ENCODE results near the gene CLCN7.

Gene CLCN7

GRCh38 chr16:1501630-1502029 is 26.8 kb upstream of the CLCN7 start:
- no peak for DNase-seq

- DNase-seq = no peak
These were observed 25.8 kb upstream of the CLCN7 start for GRCh38 chr16:1500465-1501150.

- no peak for DNase-seq
These were observed 25.1 kb upstream of the CLCN7 start for GRCh38 chr16:1499756-1500464.

GRCh38 chr16:1498899-1499676 is 24.3 kb upstream of the CLCN7 start:
- DNase-seq = no peak

- DNase-seq = no peak
These were observed 22.3 kb upstream of the CLCN7 start for GRCh38 chr16:1497014-1497598.

GRCh38 chr16:1496464-1496863 is 21.6 kb upstream of the CLCN7 start:
- no peak for DNase-seq

- DNase-seq = no peak
These were observed 21.0 kb upstream of the CLCN7 start for GRCh38 chr16:1495889-1496262.

- DNase-seq = no peak
These were observed 20.5 kb upstream of the CLCN7 start for GRCh38 chr16:1495211-1495888.

- DNase-seq = no peak
These were observed 19.9 kb upstream of the CLCN7 start for GRCh38 chr16:1494711-1495110.

GRCh38 chr16:1494129-1494640 is 19.4 kb upstream of the CLCN7 start:
- no peak for DNase-seq

- DNase-seq = no peak
These were observed 18.9 kb upstream of the CLCN7 start for GRCh38 chr16:1493746-1494094.

GRCh38 chr16:1492923-1493745 is 18.3 kb upstream of the CLCN7 start, which contains the start of gene TELO2:
TELO2 (plus strand) TSS chr16:1493360; CDS start chr16:1494282, 922 bp downstream.
- DNase-seq = peak; percentile 79

- no peak for DNase-seq
These were observed 17.5 kb upstream of the CLCN7 start for GRCh38 chr16:1492082-1492922.

- DNase-seq = no peak
These were observed 16.5 kb upstream of the CLCN7 start for GRCh38 chr16:1491327-1491726.

GRCh38 chr16:1489077-1489476 is 14.2 kb upstream of the CLCN7 start:
- no peak for DNase-seq

- no peak for DNase-seq
These were observed 13.8 kb upstream of the CLCN7 start, which contains the start of gene PTX4 for GRCh38 chr16:1488619-1489018. PTX4 (minus strand) TSS chr16:1488944; CDS start chr16:1488909, 35 bp downstream.

- DNase-seq = no peak
These were observed 13.3 kb upstream of the CLCN7 start for GRCh38 chr16:1488054-1488601.

- no peak for DNase-seq
These were observed 12.7 kb upstream of the CLCN7 start for GRCh38 chr16:1487395-1488053.

GRCh38 chr16:1486551-1487390 is 11.9 kb upstream of the CLCN7 start:
- DNase-seq = no peak

Measured in NCI-H2029 (cell line).